Hepatocyte (in vitro differentiated cells): ENCODE results near the gene GPR78. TPM values are rescaled to one million over a fixed set of nuclear protein-coding genes. Genes with fewer than 3 reads are reported as not detected.

Source experiments
- DNase-seq: peaks from one replicate; pipeline ENCODE4 v3.0.0-alpha.2; 2016; ENCODE audit warnings: low spot score
- H2AFZ ChIP-seq: fragments of 200-600 bp; sonication (generic); 2 replicates; pipeline ENCODE4 v1.6.0; 2016; ENCODE audit warnings: antibody characterized with exemption, mild to moderate bottlenecking
- H3K27ac ChIP-seq: fragments of 200-600 bp; sonication (generic); 2 replicates; pipeline ENCODE4 v1.5.1; 2016; ENCODE audit warnings: mild to moderate bottlenecking
- H3K27me3 ChIP-seq: fragments of 200-600 bp; sonication (generic); 2 replicates; pipeline ENCODE4 v1.6.1; 2016
- H3K36me3 ChIP-seq: fragments of 200-600 bp; sonication (generic); replicated peaks from 2 replicates; pipeline ENCODE4 v1.5.1; 2016; ENCODE audit warnings: low read depth; ENCODE audit not compliant: insufficient read depth
- H3K4me1 ChIP-seq: fragments of 200-600 bp; sonication (generic); 2 replicates; pipeline ENCODE4 v1.5.1; 2016; ENCODE audit warnings: mild to moderate bottlenecking, moderate library complexity; ENCODE audit not compliant: insufficient read depth
- H3K4me2 ChIP-seq: fragments of 200-600 bp; sonication (generic); 2 replicates; pipeline ENCODE4 v1.6.0; 2016
- H3K4me3 ChIP-seq: fragments of 200-600 bp; sonication (generic); 2 replicates; pipeline ENCODE4 v1.5.1; 2016; ENCODE audit warnings: mild to moderate bottlenecking
- H3K79me2 ChIP-seq: fragments of 200-600 bp; sonication (generic); 2 replicates; pipeline ENCODE4 v1.6.0; 2017; ENCODE audit warnings: mild to moderate bottlenecking
- H3K9me2 ChIP-seq: fragments of 200-600 bp; sonication (generic); replicated peaks from 2 replicates; pipeline ENCODE4 v1.6.0; 2017; ENCODE audit warnings: mild to moderate bottlenecking; ENCODE audit not compliant: insufficient read depth
- H3K9me3 ChIP-seq: fragments of 200-600 bp; sonication (generic); 2 replicates; pipeline ENCODE4 v1.5.1; 2016; ENCODE audit warnings: low read depth, mild to moderate bottlenecking
- H4K20me1 ChIP-seq: fragments of 200-600 bp; sonication (generic); 2 replicates; pipeline ENCODE4 v1.6.0; 2016; ENCODE audit warnings: mild to moderate bottlenecking; ENCODE audit not compliant: insufficient read depth, poor library complexity, severe bottlenecking
- CTCF ChIP-seq: fragments of 200-600 bp; sonication (generic); IDR thresholded peaks from 2 replicates; pipeline ENCODE4 v1.5.1; 2016; ENCODE audit warnings: antibody characterized with exemption, mild to moderate bottlenecking; ENCODE audit not compliant: poor library complexity
- EZH2 ChIP-seq: fragments of 200-600 bp; sonication (generic); IDR thresholded peaks from 2 replicates; pipeline ENCODE4 v1.6.1; 2016; ENCODE audit warnings: antibody characterized with exemption, mild to moderate bottlenecking, borderline replicate concordance
- EZH2phosphoT487 ChIP-seq: fragments of 200-600 bp; sonication (generic); IDR thresholded peaks from one replicate; pipeline ENCODE4 v1.6.1; 2018; ENCODE audit warnings: antibody characterized with exemption, mild to moderate bottlenecking, low read depth, moderate library complexity; ENCODE audit not compliant: unreplicated experiment, severe bottlenecking
- WGBS: methylation state at CpG from one replicate; pipeline ENCODE4 v1.1.6; 2016; ENCODE audit warnings: low lambda C conversion rate; ENCODE audit errors: missing lambda C conversion rate; 5-methylcytosine and 5-hydroxymethylcytosine counted together
- polyA plus RNA-seq: library from polyadenylated mRNA; unstranded; fragments of >200 nt; fragmentation: Nextera tagmentation; extraction: Ambion mirVana; gene quantifications from 2 replicates; pipeline ENCODE4 v1.2.1, GENCODE V29; 2016
- total RNA-seq: library from RNA; depleted of rRNA; stranded (reverse); fragments of >200 nt; gene quantifications from 2 replicates; pipeline ENCODE4 v1.2.3, GENCODE V29; 2014

The GPR78 gene
- total and polyA plus RNA-seq, 2 experiments from 2014 or later, result 0.28 to 1.0 TPM

- Histone ChIP-seq H3K9me3 (no peaks in the 10 kb centered on the region), H3K4me1 (peaks cover 8% of the 10 kb centered on the region), H2AFZ (no peak overlapping the region), H4K20me1 (peaks cover 5% of the 10 kb centered on the region), H3K9me2 (no peaks in the 10 kb centered on the region), H3K27me3 (no peaks in the 10 kb centered on the region), H3K36me3 (no peaks in the 10 kb centered on the region), H3K4me2 (no peak overlapping the region), H3K27ac (no peak overlapping the region), H3K4me3 (no peak overlapping the region), H3K79me2 (peaks cover 2% of the 10 kb centered on the region)
- 92% methylated on average over 8 of the region's 8 CpGs for WGBS
- DNase-seq, result no peak
- TF ChIP-seq EZH2phosphoT487, result no peak
- TF ChIP-seq CTCF, result no peak
- no peak for TF ChIP-seq EZH2
Observed at GRCh38 chr4:8599091-8599460, 18.9 kb downstream of the GPR78 start.

GRCh38 chr4:8599657-8600056 is 19.5 kb downstream of the GPR78 start:
- Histone ChIP-seq H3K4me1 (peaks cover 8% of the 10 kb centered on the region), H3K36me3 (no peaks in the 10 kb centered on the region), H3K27ac (no peak overlapping the region), H2AFZ (no peak overlapping the region), H3K79me2 (peaks cover 2% of the 10 kb centered on the region), H4K20me1 (peaks cover 5% of the 10 kb centered on the region), H3K27me3 (no peaks in the 10 kb centered on the region), H3K4me2 (no peak overlapping the region), H3K4me3 (no peak overlapping the region), H3K9me2 (no peaks in the 10 kb centered on the region), H3K9me3 (no peaks in the 10 kb centered on the region)
- DNase-seq, result no peak
- TF ChIP-seq CTCF (no peak), EZH2phosphoT487 (no peak), EZH2 (no peak)
- WGBS, result 81% methylated on average over 9 of the region's 9 CpGs

GRCh38 chr4:8600266-8600665 is 20.1 kb downstream of the GPR78 start:
- Histone ChIP-seq H3K9me3 (no peaks in the 10 kb centered on the region), H3K36me3 (no peaks in the 10 kb centered on the region), H3K27me3 (no peaks in the 10 kb centered on the region), H4K20me1 (peaks cover under 1% of the 10 kb centered on the region), H3K9me2 (no peaks in the 10 kb centered on the region), H3K4me3 (no peak overlapping the region), H3K79me2 (no peaks in the 10 kb centered on the region), H3K4me2 (no peak overlapping the region), H3K4me1 (peaks cover 3% of the 10 kb centered on the region), H3K27ac (no peak overlapping the region), H2AFZ (no peak overlapping the region)
- no peak for DNase-seq
- TF ChIP-seq EZH2phosphoT487 (no peak), CTCF (no peak)
- WGBS, result 90% methylated on average over 13 of the region's 13 CpGs

- no peak overlapping the region for H3K4me3 ChIP-seq
- H3K4me1 ChIP-seq, result no peaks in the 10 kb centered on the region
- H3K4me2 ChIP-seq, result no peak overlapping the region
- H4K20me1 ChIP-seq, result no peaks in the 10 kb centered on the region
- no peaks in the 10 kb centered on the region for H3K36me3 ChIP-seq
- H3K9me2 ChIP-seq, result no peaks in the 10 kb centered on the region
- 60% methylated on average over 12 of the region's 12 CpGs for WGBS
- H3K79me2 ChIP-seq, result no peaks in the 10 kb centered on the region
- H2AFZ ChIP-seq, result no peak overlapping the region
- DNase-seq, result no peak
- H3K27ac ChIP-seq, result no peak overlapping the region
- TF ChIP-seq EZH2 (no peak), EZH2phosphoT487 (no peak), CTCF (no peak)
- no peaks in the 10 kb centered on the region for H3K27me3 ChIP-seq
- no peaks in the 10 kb centered on the region for H3K9me3 ChIP-seq
Observed at GRCh38 chr4:8600686-8601085, 20.5 kb downstream of the GPR78 start.
